ENCODE data around the gene MSI2.

GRCh38 chr17:57255182-57255775 is 1.0 kb upstream of the MSI2 start:
- TF ChIP-seq EZH2 (IDR thresholded peaks at IDR 0.05; ENCODE audit: borderline replicate concordance, insufficient read depth, low read depth, low read length, poor library complexity, severe bottlenecking) = no peak
- no peak for TF ChIP-seq CTCF (IDR thresholded peaks at IDR 0.05)

Measured in B cell (primary cell).